Fibroblast of lung (primary cell): ENCODE measurements around the gene MINDY3.

Experiments
- EZH2 ChIP-seq: IDR thresholded peaks from 2 replicates; pipeline ENCODE4 v1.5.1; 2012; ENCODE audit warnings: low read length, control low read depth, mild to moderate bottlenecking; ENCODE audit errors: missing control alignments
- TF ChIP-seq, protein P1 (sequence below), 2 donors: IDR thresholded peaks in 1 of 2; conservative IDR thresholded peaks in 1 of 2; 1 replicate in 1 of 2; 2 replicates in 1 of 2; pipeline ENCODE4 v1.5.1; 2011 to 2012; ENCODE audit warnings: low read length in 2 of 2, control low read depth in 1 of 2, inconsistent platforms in 1 of 2, low read depth in 1 of 2, mild to moderate bottlenecking in 1 of 2

- TF ChIP-seq, protein P1, sequence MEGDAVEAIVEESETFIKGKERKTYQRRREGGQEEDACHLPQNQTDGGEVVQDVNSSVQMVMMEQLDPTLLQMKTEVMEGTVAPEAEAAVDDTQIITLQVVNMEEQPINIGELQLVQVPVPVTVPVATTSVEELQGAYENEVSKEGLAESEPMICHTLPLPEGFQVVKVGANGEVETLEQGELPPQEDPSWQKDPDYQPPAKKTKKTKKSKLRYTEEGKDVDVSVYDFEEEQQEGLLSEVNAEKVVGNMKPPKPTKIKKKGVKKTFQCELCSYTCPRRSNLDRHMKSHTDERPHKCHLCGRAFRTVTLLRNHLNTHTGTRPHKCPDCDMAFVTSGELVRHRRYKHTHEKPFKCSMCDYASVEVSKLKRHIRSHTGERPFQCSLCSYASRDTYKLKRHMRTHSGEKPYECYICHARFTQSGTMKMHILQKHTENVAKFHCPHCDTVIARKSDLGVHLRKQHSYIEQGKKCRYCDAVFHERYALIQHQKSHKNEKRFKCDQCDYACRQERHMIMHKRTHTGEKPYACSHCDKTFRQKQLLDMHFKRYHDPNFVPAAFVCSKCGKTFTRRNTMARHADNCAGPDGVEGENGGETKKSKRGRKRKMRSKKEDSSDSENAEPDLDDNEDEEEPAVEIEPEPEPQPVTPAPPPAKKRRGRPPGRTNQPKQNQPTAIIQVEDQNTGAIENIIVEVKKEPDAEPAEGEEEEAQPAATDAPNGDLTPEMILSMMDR (conservative IDR thresholded peaks at IDR 0.05 in 1 of 2, IDR thresholded peaks at IDR 0.05 in 1 of 2; ENCODE audit: low read depth in 1 of 2, low read length in 2 of 2), result no peak
- no peak for TF ChIP-seq EZH2
Observed at GRCh38 chr10:15822131-15822530, 38.2 kb downstream of the MINDY3 start.
